GM23338 (cell line): ENCODE data around the gene GRID1.

Experiments used
- CREB1 ChIP-seq: fragments of 250-450 bp; sonication (Bioruptor Pico); IDR thresholded peaks from 2 replicates; pipeline ENCODE4 v1.5.0; 2020; ENCODE audit warnings: low read depth, mild to moderate bottlenecking, moderate library complexity
- CTCF ChIP-seq, 2 experiments: fragments of 200-600 bp in 1 of 2; sonication (generic) in 1 of 2; conservative IDR thresholded peaks; 2 replicates each; pipeline versions ENCODE4 v1.5.1 to v1.6.1; 2016 to 2017; ENCODE audit warnings: antibody characterized with exemption in 2 of 2, low read depth in 2 of 2, mild to moderate bottlenecking in 2 of 2, moderate library complexity in 1 of 2
- ETS1 ChIP-seq: IDR thresholded peaks from 2 replicates; pipeline ENCODE4 v1.6.1; 2016; ENCODE audit warnings: antibody characterized with exemption
- EZH2 ChIP-seq: fragments of 200-600 bp; sonication (generic); IDR thresholded peaks from one replicate; pipeline ENCODE4 v1.8.0; 2017; ENCODE audit warnings: antibody characterized with exemption, mild to moderate bottlenecking, low read depth; ENCODE audit not compliant: unreplicated experiment
- EZH2phosphoT487 ChIP-seq: fragments of 200-600 bp; sonication (generic); IDR thresholded peaks from one replicate; pipeline ENCODE4 v1.8.1; 2018; ENCODE audit warnings: antibody characterized with exemption; ENCODE audit not compliant: unreplicated experiment
- JUNB ChIP-seq: IDR thresholded peaks from one replicate; pipeline ENCODE4 v1.6.1; 2016; ENCODE audit warnings: antibody characterized with exemption; ENCODE audit not compliant: unreplicated experiment
- NANOG ChIP-seq: IDR thresholded peaks from 2 replicates; pipeline ENCODE4 v1.6.1; 2016; ENCODE audit warnings: antibody characterized with exemption, borderline replicate concordance
- POLR2AphosphoS5 ChIP-seq: IDR thresholded peaks from 2 replicates; pipeline ENCODE4 v1.6.1; 2016; ENCODE audit warnings: antibody characterized with exemption, low read depth
- REST ChIP-seq: IDR thresholded peaks from one replicate; pipeline ENCODE4 v1.6.1; 2018; ENCODE audit warnings: antibody characterized with exemption; ENCODE audit not compliant: unreplicated experiment
- ZNF114 ChIP-seq: fragments of 250-450 bp; sonication (Bioruptor Pico); IDR thresholded peaks from 2 replicates; pipeline ENCODE4 v1.5.0; 2020; ENCODE audit warnings: mild to moderate bottlenecking, moderate library complexity
- ZNF331 ChIP-seq: fragments of 250-450 bp; sonication (Bioruptor Pico); IDR thresholded peaks from 2 replicates; pipeline ENCODE4 v1.5.0; 2020; ENCODE audit warnings: low read depth, mild to moderate bottlenecking, moderate library complexity

- no peak for TF ChIP-seq POLR2AphosphoS5
- no peak for TF ChIP-seq CTCF (conservative IDR thresholded peaks at IDR 0.05; ENCODE audit: low read depth in 2 of 2)
- TF ChIP-seq EZH2, result no peak
- no peak for TF ChIP-seq ZNF114
- TF ChIP-seq ETS1, result no peak
- no peak for TF ChIP-seq REST
- no peak for TF ChIP-seq CREB1 (CRISPR knock-in tag)
- no peak for TF ChIP-seq EZH2phosphoT487
- no peak for TF ChIP-seq ZNF331 (CRISPR knock-in tag)
- no peak for TF ChIP-seq JUNB
- no peak for TF ChIP-seq NANOG
These were observed 691.7 kb downstream of the GRID1 start for GRCh38 chr10:85674851-85675250.
